DMS153 (cell line): ENCODE measurements around the gene TAF11L4.
"Not testable (repeated sequence)": the region's sequence is repeated elsewhere in the genome, so short reads cannot be mapped to it uniquely, and the experiment has no call there.

Experiments
- DNase-seq: peaks from one replicate; lab custom pipeline; 2025; lab: John Stamatoyannopoulos, UW

TAF11L4 gene

DNA sequence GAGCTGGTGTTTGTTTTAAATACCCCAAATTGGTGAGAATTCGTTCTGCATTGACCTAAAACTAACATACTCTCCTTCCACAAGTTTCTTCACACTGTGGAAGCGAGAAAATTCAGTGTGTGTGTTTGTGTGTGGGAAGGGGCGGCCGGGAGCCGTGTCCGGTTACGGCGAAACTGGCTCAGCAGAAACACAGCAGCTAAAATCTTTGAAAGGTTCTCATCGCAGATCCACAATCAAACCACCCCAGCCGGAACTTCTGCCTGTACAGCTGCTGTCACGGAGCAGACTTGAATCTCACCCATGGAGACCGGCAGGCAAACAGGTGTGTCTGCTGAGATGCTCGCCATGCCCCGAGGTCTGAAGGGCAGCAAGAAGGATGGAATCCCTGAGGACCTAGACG lies at the start of gene TAF11L4:
TAF11L4 (plus strand) TSS at position 301 of the 400 bp plus-strand sequence.
- DNase-seq: not testable (repeated sequence)

DNA sequence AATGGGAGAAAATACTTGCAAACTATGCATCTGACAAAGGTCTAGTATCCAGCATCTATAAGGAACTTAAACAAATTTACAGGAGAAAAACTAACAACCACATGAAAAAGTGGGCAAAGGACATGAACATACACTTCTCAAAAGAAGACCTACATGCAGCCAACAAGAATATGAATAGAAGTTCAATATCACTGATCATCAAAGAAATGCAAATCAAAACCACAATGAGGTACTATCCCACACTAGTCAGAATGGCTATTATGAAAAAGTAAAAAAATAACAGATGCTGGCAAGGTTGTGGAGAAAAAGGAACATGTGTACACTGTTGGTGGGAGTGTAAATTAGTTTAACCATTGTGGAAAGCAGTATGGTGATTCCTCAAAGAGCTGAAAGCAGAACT lies 46.5 kb upstream of the TAF11L4 start:
- DNase-seq: not testable (repeated sequence)

DNA sequence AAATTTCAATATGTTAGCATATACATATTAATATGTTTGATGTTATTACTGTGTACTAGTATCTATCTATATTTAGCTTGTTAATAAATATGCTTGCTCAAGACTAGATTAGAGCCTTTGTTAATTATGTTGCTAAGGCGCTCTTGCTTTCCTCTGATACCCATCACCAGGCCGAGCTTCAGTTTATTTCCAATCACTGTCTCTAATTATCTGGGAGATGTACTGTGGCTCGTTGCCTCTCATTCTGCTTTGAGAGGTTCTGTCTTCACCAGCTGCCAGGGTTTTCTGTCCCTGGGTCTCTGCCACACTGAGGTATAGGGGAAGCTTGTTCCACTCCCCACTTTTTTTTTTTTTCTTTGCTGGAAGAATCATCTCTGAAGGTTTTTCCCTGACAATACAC lies 44.6 kb upstream of the TAF11L4 start:
- no peak for DNase-seq

DNA sequence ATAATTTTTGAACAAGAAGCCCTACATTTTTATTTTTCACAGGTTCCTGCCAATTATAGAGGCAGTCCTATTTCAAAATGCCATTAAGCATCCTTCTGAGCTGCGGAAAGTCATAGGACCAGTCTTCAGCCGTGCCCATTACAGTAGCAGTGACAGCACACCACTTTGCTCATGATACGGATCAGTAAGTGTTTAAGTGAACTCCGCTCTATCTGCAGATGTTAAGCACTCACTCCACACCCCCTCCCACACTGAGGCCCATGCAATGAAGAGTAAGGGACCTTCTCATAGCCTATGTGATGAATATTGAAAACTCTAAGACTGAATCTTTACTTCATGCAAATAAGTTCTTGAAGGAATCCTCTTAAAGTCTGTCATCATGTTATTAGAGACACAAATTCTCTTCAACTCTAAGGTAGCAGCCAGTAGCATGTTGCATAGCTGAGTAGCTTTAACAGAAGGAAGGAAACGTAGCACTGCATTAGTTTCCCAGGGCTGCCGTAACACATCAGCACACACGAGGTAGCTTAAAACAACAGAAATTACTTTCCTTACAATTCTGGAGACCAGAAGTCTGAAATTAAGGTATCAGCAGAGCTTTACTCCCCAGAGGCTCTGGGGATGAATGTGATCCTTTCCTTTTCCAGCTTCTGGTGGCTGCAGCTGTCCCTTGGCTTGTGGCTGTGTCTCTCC lies 43.9 kb upstream of the TAF11L4 start:
- DNase-seq: no peak

DNA sequence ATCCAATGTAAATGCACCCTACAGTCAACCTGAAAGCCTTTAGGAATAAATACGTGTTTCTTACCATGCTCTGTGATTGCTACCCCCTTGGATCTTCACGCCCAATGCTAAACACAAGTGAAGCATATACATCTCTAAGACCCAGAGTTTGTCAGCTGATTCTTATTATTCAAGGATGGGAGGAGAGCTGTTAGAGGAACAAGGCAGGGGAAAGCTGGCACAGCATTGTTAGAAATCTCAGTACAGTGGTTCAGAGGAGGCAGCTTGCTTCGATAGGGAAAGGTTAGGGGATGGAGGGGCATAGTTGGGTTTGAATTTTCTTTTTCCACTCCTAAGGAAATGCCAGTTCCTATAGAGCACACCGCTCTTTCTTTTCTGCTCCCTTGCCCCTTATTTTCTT lies 40.2 kb upstream of the TAF11L4 start:
- DNase-seq: no peak

DNA sequence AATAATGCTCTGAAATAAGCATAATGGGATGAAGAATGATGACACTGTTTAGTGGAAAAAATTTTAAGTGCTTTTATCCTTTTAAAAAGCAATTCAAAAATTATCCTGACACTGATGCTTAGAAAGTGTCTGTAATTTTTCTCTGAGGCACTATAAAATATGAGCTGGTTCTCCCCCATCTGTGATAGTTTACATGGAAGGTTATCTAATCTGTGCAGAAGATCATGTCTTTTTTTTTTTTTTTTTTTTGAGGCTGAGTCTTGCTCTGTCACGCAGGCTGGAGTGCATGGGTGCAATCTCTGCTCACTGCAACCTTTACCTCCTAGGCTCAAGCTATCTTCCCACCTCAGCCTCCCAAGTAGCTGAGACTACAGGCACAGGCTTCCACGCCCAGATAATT lies 38.8 kb upstream of the TAF11L4 start:
- DNase-seq: no peak

DNA sequence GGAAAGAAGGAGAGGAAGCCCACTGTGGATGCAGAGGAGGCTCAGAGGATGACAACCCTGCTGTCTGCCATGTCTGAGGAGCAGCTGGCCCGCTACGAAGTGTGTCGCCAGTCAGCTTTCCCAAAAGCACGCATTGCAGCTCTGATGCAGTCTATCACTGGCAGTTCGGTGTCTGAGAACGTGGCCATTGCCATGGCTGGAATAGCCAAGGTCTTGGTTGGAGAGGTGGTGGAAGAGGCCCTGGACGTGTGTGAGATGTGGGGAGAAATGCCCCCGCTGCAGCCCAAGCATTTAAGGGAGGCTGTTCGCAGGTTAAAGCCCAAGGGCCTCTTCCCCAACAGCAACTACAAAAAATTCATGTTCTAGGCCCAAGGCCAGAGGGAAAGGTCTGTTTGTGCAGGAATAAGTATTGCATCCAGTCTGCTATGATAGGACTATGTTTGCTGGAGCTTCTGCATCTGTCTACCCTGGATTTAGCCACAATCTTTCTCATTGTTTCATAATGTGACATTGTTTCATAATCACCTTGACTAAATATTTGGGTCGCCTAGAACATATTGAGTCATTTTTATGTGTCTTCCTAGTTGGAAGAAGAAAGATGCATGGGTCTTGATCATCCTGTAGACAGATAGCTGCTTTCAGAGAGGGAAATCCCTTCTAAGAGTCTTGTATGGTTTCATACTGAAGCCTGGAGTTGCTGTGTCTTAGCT lies 35.0 kb upstream of the TAF11L4 start:
- not testable (repeated sequence) for DNase-seq

DNA sequence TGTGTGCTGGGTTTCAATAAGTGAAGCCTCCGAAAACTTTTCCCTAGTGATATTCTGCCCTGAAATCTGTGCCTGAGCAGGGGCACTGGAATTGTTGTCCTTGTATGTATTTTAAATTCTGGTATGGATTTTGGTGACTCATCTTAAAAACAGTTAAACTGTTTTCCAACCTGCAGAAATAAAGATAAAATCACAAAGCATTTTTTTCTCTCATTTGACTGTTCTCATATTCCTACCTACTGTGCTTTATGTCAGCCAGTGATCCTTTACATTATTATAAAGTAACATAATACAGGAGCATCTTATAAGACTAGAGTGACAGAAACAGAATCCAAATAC lies 34.5 kb upstream of the TAF11L4 start:
- DNase-seq: no peak

DNA sequence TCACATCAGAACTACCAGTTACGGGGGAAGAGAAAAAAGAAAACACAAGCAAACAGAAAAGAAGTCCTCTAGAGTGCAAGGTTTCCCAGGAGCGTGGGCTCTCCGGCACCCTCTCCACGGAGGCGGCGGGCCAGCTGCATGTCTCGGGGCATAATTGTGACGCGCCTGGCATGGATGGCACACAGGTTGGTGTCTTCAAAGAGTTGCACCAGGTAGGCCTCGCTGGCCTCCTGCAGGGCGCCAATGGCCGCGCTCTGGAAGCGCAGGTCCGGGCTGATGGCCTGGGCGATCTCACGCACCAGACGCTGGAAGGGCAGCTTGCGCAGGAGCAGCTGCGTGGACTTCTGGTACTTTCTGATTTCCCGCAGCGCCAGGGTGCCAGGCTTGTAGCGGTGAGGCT lies 30.3 kb upstream of the TAF11L4 start:
- DNase-seq: not testable (repeated sequence)

DNA sequence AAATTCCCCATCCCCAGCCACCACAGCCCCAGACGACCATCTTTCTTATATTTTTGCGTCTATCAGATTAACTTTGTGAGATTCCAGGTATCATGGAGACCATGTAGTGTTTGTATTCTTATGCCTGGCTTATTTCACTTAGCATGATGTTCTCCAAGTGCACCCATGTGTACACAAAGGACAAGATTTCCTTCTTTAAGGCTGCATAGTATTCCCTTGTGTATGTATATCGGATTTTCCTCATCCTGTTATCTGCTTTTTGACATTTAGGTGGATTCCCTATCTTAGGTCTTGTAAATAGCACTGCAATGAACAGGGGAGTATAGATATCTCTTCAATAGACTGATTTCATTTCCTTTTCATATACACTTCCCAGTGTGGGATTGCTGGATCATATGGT lies 28.8 kb upstream of the TAF11L4 start:
- no peak for DNase-seq

DNA sequence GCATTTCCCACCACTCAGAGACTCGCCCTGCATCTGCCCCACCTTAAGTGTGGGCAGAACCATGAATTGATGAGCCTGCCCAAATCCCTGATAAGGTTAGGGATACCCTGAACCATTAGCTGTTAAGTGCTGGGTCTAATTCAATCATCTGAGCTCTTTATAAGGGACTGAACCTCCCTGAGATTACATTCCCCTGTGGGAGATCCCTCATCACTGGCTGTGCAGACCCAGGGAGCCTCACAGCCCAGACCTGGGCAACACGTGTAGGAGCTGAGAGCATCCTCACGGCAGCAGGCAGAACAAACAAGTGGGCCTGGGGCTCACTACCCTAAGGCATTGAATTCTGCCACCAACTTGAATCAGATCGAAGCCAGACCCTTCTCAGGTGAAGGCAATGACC lies 24.2 kb upstream of the TAF11L4 start:
- DNase-seq: no peak

DNA sequence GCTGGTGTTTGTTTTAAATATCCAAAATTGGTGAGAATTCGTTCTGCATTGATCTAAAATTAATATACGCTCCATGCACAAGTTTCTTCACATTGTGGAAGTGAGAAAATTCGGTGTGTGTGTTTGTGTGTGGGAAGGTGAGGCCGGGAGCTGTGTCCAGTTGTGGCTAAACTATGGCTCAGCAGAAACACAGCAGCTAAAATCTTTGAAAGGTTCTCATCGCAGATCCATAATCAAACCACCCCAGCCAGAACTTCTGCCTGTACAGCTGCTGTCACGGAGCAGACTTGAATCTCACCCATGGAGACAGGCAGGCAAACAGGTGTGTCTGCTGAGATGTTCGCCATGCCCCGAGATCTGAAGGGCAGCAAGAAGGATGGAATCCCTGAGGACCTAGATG lies 23.7 kb upstream of the TAF11L4 start, which contains the start of gene TAF11L2:
TAF11L2 (plus strand) TSS at position 301 of the 400 bp plus-strand sequence.
- not testable (repeated sequence) for DNase-seq

DNA sequence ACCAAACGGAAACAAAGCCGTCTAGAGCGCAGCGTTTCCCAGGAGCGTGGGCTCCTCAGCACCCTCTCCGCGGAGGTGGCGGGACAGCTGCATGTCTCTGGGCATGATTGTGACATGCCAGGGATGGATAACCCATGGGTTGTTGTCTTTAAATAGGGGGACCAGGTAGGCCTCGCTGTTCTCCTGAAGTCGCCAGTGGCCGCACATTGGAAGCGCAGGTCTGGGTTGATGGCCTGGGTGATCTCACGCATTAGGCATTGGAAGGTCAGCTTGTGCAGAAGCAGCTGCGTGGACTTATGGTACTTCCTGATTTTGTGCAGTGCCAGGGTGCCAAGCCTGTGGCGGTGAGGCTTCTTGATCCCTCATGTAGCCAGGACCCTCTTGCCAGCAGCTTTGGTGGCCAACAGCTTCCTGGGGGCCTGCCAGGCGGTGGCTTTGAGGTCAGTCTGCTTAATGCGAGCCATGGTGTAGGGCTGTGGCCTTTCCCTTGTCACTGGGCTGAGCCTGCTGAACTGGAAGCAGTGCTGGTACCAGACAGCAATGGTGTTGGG lies 9.8 kb upstream of the TAF11L4 start:
- DNase-seq: no peak

DNA sequence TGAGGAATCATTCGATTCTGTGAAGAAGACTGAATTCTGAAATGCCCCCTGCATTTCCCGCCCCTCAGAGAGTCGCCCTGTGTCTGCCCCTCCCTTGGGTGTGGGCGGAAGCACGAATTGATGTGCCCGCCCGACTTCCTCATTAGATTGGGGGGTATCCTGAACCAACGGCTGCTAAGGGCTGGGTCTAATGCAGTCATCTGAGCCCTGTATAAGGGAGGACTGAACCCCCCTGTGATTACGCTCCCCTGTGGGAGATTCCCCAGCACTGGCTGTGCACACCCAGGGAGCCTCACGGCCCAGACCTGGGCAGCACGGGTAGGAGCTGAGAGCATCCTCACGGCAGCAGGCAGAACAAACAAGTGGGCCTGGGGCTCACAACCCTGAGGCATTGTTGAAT lies 4.1 kb upstream of the TAF11L4 start:
- DNase-seq: not testable (repeated sequence)

DNA sequence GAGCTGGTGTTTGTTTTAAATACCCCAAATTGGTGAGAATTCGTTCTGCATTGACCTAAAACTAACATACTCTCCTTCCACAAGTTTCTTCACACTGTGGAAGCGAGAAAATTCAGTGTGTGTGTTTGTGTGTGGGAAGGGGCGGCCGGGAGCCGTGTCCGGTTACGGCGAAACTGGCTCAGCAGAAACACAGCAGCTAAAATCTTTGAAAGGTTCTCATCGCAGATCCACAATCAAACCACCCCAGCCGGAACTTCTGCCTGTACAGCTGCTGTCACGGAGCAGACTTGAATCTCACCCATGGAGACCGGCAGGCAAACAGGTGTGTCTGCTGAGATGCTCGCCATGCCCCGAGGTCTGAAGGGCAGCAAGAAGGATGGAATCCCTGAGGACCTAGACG lies 3.5 kb upstream of the TAF11L4 start, which contains the start of gene TAF11L3:
TAF11L3 (plus strand) TSS at position 301 of the 400 bp plus-strand sequence.
- not testable (repeated sequence) for DNase-seq

DNA sequence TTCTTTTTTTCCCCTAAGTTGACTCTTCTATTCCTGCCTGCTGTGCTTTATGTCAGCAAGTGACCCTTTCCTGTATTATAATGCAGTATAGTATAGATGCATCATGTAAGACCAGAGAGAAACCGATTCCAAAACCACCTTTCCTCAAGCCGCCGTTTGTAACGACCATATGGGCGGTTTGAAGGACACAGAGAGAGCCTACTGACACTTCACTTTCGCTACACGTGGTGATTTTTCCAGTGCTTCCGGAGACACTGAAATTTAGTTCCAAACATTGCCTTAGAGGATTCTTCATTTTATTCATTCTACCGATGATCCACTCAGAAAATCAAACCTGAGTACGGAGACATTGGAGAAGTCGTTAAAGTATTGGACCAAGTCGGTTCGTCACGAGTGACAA lies 2.1 kb upstream of the TAF11L4 start:
- not testable (repeated sequence) for DNase-seq

DNA sequence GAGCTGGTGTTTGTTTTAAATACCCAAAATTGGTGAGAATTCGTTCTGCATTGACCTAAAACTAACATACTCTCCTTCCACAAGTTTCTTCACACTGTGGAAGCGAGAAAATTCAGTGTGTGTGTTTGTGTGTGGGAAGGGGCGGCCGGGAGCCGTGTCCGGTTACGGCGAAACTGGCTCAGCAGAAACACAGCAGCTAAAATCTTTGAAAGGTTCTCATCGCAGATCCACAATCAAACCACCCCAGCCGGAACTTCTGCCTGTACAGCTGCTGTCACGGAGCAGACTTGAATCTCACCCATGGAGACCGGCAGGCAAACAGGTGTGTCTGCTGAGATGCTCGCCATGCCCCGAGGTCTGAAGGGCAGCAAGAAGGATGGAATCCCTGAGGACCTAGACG lies 3.3 kb downstream of the TAF11L4 start, which contains the start of gene TAF11L5:
TAF11L5 (plus strand) TSS at position 301 of the 400 bp plus-strand sequence.
- not testable (repeated sequence) for DNase-seq

DNA sequence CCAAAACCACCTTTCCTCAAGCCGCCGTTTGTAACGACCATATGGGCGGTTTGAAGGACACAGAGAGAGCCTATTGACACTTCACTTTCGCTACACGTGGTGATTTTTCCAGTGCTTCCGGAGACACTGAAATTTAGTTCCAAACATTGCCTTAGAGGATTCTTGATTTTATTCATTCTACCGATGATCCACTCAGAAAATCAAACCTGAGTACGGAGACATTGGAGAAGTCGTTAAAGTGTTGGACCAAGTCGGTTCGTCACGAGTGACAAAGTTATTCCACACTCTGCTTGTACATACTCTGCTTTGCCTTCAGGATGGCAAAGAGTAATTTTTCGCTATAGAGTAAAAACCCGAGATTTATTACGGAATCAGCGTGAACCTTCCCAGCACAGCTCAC lies 4.9 kb downstream of the TAF11L4 start:
- not testable (repeated sequence) for DNase-seq

DNA sequence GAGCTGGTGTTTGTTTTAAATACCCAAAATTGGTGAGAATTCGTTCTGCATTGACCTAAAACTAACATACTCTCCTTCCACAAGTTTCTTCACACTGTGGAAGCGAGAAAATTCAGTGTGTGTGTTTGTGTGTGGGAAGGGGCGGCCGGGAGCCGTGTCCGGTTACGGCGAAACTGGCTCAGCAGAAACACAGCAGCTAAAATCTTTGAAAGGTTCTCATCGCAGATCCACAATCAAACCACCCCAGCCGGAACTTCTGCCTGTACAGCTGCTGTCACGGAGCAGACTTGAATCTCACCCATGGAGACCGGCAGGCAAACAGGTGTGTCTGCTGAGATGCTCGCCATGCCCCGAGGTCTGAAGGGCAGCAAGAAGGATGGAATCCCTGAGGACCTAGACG lies 6.8 kb downstream of the TAF11L4 start, which contains the start of gene TAF11L6:
TAF11L6 (plus strand) TSS at position 301 of the 400 bp plus-strand sequence.
- DNase-seq: not testable (repeated sequence)
